GM21717 (cell line): Measurements from ENCODE around the gene CYTH4.
"Not testable (repeated sequence)": the region's sequence is repeated elsewhere in the genome, so short reads cannot be mapped to it uniquely, and the experiment has no call there.

Experiments used
- ATAC-seq: cut with Tn5 transposase; IDR thresholded peaks from one replicate; pipeline ENCODE4 v1.9.1; 2021; ENCODE audit warnings: mild to moderate bottlenecking, moderate library complexity; ENCODE audit not compliant: unreplicated experiment

Gene CYTH4

GRCh38 chr22:37245740-37246139, 36.6 kb upstream of the CYTH4 start:
- no peak for ATAC-seq

- ATAC-seq, result no peak
Measured at GRCh38 chr22:37248251-37248650, 34.1 kb upstream of the CYTH4 start.

GRCh38 chr22:37249986-37250385, 32.3 kb upstream of the CYTH4 start:
- no peak for ATAC-seq

- ATAC-seq, result not testable (repeated sequence)
Measured at GRCh38 chr22:37251836-37252235, 30.5 kb upstream of the CYTH4 start.

- no peak for ATAC-seq
Measured at GRCh38 chr22:37253126-37253660, 29.1 kb upstream of the CYTH4 start.

- ATAC-seq, result no peak
Measured at GRCh38 chr22:37254209-37254866, 28.0 kb upstream of the CYTH4 start.

GRCh38 chr22:37254867-37255233, 27.5 kb upstream of the CYTH4 start:
- ATAC-seq, result no peak

- ATAC-seq, result no peak
Measured at GRCh38 chr22:37255558-37256006, 26.7 kb upstream of the CYTH4 start.

GRCh38 chr22:37256075-37256726, 26.1 kb upstream of the CYTH4 start:
- no peak for ATAC-seq

- no peak for ATAC-seq
Measured at GRCh38 chr22:37258005-37258752, 24.1 kb upstream of the CYTH4 start.

GRCh38 chr22:37258753-37259401, 23.4 kb upstream of the CYTH4 start:
- ATAC-seq, result no peak

- ATAC-seq, result no peak
Measured at GRCh38 chr22:37259540-37260029, 22.7 kb upstream of the CYTH4 start.

- ATAC-seq, result no peak
Measured at GRCh38 chr22:37260155-37260795, 22.0 kb upstream of the CYTH4 start.

GRCh38 chr22:37260901-37261336, 21.4 kb upstream of the CYTH4 start:
- no peak for ATAC-seq

GRCh38 chr22:37262346-37262745, 20.0 kb upstream of the CYTH4 start:
- ATAC-seq, result no peak

- no peak for ATAC-seq
Measured at GRCh38 chr22:37263966-37264887, 18.1 kb upstream of the CYTH4 start.

GRCh38 chr22:37266581-37267134, 15.7 kb upstream of the CYTH4 start:
- ATAC-seq, result no peak

GRCh38 chr22:37267135-37267587, 15.1 kb upstream of the CYTH4 start:
- peak; percentile 63 for ATAC-seq
